Stimulated activated CD4-positive, alpha-beta T cell treated with anti-CD3 and anti-CD28 coated beads, Interleukin-4, amount 100 ng/mL, for 1 hour (primary cell): ENCODE data around the gene HOXA5.

Source experiments
- DNase-seq: peaks from one replicate; pipeline ENCODE4 v3.0.0-alpha.2; 2020

The HOXA5 gene

DNA sequence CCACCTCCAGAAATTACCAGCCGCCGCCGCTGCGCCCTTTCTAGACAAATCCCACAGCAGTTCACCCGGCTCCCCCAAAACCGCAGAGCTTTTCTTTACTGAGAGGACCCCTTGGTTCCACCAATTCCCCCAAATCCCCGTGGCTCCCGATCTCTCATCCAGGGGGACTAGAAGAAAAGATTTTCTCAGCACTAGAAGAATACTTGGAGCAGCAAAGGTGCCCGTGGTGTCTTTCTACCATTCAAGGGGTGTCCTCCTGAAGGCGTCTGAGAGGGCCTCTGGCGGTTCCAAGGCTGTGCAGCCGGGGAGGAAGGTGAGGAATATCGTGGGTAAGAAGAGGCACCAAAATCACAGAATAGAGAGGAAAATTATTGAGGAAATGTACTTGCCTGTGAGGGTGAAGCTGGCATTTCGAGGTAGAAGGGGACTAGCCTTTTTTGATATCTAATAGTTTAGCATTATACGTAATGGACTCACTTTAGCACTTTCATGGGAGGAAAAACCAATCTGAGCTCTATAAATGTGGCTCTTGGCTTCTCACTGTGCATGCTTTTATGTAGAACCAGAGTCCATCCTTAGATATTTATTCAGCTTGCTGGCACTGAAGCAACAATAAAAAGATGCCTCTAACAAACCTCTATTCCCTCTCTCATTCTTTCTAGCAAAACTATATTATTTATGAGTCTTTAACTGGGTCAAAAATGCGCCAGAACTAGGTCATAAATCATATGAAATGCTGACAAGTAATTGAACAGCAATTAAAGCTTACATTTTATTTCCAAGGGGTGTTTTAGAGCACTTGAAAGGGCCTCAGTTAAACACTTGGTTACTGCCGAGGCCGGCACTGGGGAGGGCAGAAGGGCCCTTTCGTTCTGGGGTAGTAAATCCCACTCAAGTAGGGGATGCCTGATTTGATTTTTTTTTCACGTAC is 27.2 kb downstream of the HOXA5 start:
- no peak for DNase-seq

DNA sequence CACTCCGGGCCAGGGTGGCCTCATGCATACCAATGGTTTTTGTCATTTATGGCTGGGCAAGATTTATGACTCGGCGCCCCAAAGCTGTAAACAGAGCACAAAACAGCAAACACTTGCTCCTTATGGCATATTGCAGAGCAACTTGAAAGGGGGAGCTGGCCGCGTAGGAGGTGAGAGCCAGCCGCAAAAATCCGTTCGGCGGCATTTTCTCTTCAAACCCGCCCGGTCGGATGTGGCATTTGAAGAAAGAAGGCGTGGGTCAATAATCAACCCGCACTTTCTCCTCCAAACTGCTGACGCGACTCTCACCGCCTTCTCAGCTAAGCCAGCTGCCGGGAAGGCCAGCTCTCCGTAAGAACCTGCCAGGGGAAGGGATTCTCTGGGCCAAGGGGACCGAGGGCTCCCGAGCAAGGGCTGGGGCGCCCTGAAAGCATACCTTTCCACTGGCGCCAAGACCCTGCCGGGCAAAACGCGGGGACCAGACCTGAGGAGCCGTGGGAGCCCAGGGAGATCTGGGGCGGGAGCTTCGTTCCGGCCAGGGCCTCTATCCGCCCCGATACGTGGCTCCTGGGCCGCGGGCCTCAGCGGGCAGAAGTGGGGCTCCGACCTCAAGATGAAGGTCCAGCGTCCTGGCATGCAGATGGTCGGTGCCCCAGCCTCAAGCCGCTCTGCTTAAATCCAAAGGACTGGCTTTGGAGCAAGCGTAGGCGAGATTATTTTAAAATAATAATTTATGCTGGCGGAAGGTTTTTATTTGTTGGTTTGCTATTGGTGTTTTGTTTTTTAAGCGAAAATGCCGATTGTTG is 28.1 kb downstream of the HOXA5 start:
- no peak for DNase-seq

DNA sequence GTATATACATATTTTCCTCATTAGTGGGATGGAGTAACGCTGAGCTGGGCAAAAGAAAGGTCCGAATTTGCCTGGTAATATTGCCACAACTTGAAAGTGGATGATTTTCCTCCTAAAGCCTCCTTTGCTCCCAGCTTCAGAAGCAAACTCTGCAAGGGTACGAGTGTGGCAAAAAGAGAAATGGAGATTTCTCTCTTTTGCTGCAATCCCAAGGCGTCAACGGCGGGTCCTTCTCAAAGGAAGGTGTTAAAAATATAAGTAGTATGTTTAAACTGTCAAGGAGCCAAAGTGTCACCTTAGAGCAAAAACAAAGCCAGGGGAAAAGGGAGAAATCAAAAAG is 28.6 kb downstream of the HOXA5 start:
- no peak for DNase-seq

DNA sequence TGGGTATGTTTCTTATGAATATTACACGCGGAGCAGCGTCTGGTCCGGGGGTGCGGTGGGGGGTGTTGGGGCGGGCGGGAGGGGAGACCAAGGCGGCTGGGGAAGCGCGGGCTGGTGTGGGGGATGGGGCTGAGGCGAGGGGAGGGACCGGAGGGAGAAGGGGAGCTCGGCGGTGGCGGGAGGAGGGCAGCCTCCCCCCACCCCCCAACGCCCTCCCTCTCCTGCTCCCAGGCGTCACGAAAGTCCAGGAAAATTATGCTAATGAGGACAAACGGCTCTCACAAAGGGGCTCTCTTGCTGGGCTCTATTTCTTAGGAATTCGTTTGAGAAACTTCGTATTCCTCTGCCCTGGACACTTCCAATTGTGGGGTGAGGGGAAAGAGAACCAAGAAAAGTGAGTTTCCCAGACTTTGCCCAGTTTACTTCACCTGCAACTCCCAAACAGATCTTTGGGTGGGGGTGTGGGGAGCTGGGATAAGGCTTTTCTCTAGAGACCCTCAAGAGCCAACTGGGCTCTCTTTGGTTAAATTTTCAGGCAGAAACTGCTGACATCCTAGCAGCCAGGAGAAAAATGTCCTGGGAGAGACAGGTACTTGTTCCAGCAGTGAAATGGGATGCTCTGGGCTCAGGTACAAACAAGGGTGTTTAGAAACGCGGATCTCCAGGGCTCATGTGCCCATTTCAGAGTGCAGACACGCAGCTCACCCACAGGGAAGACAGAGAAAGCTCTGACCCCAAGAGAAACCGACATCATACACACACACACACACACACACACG is 29.3 kb downstream of the HOXA5 start:
- DNase-seq, result no peak

DNA sequence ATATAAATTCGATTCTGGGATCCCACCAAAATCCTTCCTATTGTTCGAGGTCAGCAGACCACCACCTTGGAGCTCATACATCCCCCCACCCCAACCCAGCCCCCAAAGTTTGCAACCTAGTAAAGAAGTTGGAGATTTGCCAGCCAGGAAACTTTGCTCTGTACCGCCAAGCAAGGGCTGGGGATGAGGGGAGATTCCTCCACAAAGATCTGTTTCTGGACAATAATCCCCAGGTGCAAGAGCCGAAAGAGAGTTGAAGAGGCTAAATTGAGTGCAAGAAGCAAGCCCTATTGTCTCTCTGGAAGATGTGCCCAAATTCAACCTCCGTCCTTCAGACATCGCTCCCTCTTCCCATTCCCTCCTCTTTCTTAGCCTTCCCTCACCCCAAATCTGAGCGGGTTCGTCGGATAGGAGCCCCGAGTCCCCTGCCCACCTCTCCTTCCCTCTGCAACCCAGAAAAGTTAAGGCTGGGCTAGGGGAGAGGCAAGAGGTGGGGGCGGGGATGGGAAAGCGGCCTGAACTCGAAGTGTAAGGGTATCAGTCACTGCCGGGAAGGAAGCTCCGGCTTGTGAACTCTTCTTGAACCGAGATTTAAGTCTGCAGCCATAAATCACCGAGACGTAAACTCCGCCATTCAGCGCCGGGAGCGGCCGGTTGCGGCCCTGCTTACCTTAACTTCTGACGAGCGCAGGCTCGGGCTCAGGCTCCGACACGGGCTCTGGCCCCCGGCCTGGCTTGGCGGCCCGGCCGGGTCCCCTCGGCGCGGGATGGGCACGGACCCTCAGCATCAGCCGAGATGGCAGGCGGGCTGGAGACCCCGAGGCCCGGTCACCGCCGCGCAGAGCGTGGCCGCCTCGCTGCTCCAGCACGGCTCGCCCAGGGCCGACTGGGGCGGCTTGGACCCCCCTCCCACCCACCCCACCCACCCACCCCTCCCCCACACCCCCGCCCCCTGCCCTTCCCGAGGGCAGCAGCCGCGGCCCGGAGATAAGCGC is 30.2 kb downstream of the HOXA5 start:
- no peak for DNase-seq

DNA sequence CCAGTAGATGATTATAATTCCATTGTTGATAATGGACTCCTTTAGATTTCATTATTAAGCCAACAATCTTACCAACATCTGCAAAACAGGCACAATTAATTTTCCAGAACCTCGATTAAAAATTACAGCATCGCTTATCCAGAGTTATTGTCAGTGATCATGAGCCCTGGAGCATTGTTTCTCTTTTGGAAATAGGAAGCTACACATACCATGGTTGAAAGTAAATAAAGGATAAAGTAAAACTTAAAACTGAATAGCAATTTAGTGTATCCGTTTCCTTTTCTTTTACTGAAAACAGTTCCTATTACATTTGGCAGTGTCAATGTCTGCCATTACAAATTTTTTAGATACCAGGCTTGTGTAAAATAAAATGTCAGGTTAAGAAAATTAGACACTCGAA is 31.1 kb downstream of the HOXA5 start:
- DNase-seq, result no peak

DNA sequence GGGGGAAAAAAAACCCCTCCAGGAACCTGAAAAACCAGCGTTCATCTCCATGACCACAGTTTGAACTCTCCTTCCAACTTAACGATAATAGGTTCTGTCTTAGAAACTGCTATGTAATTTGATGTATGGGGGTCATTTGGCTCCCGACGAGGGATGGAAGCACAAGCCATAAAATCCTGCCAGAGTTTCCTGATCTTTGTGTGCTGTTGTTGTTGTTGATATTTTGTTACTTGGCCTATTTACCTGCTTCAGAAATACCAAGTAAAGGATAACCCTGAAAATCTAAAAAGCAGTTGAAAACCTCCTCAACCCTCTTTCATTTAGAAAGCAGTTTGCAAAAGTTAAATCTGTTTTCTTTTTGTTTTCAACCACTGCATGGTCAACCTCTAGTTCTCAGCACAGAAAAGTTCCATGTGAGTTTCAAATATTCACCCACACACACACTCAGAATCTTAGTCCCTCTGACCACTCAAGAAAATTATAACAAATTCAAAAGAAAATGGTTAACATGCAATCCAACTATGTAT is 31.7 kb downstream of the HOXA5 start:
- DNase-seq, result no peak

DNA sequence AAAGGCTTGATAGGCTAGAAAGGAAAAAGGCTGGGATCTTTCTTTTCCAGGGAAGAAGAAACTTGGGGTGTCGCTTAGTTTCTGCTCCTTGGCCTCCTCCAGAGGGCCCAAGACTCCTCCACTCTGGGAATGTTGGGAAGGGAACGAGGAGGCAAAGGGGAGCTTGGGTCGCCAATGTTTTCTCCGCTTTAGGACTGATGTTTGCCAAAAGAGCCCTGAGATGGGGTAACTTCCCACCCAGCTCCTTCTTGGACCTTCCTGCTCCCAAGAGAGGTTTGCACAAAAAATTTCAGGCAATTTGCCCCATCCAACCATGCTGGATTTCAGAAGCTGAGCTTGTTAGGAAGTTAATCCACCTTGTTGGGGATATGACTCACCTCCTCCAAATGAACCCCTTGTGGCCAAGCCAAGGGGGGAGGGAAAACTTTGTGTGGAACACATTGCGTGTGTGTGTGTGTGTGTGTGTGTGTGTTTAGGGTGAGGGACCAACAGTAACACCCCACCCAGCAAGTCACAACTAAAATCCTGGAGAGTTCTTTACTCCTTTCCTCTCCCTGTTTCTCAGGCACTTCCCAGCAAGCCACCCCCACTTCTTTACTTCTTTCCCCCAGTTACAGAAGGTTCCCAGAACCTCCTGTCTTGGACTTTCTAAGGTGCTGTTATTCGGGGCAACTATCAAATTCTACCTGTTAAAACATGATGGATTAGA is 32.3 kb downstream of the HOXA5 start:
- DNase-seq, result no peak

DNA sequence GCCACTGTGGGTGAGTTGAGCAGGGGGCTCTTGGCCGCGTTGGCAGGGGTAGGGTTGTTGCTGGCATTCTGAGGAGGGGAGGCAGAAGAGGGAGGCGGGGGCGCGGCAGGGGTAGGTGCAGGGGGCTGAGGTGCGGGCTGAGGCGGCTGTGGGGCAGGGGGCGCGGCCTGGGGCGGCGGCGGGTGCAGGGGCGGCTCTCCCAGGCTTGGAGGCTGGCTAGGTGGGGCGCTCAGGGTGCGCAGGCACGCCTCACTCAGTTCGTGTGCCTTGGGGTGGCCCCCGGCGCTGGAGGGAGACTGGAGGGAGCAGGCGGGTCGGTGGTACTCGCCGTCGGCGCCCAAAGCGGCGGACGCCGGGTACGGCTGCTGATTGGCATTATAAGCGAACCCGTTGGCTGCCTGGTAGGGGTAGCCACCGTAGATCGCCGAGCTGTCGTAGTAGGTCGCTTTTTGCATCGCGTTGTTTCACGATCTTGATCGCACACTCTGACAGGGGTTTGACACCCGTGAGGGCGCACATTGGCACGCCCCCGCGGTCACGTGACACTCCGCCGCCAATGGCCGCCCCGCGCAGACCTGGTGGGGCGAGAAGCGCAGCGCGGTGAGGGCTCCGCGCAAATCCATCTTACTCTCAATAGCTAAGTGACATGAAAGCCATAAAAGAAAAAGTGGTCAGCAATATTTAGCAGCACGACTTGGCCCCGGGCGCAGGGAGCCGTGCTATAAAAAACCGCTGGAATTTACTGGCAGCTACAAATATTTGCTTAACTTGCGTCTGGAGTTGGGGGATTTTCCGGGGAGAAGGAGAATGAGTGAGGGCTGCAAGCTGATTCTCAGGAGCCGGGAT is 33.1 kb downstream of the HOXA5 start:
- no peak for DNase-seq

DNA sequence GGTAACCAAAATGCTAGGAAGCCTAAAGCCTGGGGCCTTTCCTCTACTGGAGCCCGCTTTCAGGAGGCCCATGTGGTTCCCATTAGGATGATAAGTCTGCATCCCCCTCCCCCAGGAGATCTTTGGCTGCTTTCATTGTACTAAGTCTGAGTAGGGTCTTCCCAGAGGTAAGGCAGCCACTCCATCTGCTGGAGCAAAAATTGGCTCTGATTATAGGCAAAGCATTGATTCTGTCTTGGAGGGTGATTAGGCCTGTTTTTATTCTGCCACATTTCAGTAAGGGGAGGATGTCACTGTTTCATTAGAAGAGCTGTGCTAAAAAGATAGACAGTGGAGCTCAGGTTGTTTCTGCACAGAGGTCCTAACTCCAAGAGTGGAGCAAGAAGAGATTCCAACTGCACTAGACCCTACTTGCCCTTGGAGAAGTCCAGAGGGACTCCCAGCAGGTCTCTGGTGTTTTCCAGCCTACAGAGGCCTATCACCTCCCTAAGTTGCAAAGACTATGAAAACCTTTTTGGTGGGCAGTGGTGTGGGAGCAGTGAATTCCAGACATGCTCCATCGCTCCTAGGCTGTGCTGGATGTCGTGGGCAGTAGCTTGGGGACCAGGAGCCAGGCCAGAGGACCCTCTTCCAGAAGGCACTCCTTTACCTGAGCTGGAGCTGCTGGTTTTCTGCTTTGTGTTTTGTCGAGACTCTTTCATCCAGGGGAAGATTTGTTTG is 33.9 kb downstream of the HOXA5 start:
- no peak for DNase-seq

DNA sequence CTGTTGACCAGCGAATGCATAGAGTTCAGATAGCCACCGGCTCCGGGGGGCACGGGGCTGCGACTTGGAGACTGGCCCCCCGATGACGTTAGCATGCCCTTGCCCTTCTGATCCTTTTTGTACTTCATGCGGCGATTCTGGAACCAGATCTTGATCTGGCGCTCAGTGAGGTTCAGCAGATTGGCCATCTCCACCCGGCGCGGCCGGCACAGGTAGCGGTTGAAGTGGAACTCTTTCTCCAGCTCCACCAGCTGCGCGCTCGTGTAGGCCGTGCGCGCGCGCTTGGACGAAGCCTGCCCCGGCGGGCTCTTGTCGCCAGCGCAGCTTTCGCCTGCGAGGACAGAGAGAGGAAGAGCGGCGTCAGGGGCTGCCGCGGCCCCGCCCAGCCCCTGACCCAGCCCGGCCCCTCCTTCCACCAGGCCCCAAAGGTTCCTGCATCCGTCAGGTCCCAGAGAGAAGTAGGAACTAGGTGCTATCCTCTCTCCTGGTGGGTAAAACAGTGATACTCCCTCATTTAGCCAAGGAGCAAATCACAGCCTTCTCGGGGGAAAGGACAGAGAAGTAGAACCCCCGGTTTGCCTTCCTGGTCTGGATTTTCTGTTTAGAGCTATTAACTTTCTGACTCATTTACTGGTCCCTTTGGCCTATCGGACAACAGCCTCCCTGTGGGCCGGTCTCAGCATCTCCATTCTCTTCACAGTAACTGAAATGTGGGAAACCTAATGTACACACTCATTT is 34.9 kb downstream of the HOXA5 start:
- no peak for DNase-seq

DNA sequence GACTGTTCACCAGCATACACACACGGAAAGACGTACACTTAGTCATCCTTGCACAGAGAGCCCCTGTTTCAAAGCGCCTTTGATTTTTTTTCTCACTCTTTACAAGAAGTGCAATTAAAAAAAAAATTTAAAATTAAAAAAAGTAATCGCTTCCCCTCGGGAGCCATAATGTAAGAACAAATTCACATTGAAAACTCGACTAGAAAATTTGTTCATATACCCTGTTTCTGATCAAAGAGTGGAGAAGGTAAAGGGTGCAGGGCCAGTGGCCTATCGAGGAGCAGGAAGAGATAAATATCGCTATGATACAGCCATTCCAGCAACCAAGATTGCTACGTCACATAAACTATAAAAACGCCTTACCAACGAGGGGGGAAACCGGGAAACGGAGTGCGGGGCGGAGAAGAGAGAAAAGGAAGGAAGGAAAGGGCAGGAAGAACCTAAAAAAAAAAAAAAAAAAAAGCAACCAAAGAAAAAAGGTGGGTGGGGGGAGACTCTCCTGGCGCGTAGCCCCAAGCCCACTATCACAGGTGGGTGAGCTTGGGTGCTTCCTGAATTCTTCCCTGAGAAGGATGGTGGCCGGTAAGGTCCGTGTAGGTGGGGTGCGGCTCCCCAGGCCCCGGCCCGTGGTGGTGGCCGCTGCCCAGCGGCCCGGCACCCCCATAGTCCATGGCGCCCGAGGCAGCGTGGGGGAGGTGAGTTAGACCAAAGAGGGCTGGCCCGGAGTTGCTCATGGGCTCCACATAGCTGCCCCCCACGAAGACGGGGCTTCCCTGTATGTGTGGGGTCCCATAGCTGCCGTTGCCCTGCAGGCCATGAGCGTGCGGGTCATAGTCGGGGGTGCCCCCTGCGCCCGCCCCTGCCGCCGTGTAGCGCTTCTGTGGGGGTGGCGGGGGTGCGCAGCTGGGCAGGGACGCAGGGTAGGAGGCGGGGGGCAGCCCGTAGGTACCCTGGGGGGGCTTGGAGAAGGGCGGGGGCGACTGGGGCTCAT is 35.8 kb downstream of the HOXA5 start:
- no peak for DNase-seq

DNA sequence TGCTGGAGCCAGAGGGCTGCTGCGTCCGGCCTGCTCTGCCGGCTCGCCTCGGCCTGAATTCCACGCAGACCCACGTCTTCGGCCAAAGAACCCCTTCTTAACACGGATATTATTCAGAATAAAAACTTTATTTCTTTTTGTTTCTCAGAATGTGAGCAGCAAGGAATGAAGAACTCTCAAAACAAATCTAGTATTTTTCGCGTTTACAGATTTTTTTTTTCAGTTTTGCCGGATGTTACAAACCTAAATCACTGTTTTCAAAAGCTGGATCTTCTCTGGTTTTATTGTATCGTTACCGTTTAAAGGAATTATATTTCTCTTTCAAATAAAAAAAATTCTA is 36.6 kb downstream of the HOXA5 start:
- DNase-seq, result no peak

DNA sequence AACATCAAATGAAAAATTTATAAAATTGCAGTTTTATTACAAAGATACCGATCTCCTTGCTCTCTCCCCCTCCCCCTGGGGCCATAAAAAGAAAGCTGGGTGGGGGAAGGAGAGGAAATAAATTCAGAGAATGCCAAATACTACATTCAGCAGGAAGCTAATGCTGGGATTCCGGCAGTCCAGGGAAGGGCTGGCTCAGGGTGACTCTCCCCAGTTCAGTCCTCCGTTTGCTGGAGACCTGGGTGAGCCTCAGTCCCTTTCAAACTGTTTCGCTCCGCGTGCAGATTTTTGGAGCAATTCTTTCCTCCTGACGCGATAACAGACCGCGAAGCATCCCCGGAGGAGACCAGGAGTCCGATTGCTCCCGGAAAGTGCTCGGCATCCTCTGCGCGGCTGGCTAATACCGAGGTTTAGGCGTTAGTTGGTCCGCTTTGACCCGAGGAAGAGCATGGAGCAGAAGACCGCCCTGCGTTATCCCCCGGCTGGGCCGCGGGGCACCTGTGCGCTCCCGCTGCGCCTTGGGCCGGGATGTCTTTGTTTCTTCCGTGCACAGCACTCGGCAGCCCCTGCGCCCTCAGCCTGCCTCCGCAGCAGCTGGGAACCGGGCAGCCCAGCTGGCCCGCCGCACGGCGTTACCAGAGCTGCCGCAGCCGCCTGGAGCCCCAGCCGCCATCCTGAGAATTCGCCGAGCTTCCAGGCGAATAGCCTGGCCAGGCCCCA is 37.1 kb downstream of the HOXA5 start:
- no peak for DNase-seq

DNA sequence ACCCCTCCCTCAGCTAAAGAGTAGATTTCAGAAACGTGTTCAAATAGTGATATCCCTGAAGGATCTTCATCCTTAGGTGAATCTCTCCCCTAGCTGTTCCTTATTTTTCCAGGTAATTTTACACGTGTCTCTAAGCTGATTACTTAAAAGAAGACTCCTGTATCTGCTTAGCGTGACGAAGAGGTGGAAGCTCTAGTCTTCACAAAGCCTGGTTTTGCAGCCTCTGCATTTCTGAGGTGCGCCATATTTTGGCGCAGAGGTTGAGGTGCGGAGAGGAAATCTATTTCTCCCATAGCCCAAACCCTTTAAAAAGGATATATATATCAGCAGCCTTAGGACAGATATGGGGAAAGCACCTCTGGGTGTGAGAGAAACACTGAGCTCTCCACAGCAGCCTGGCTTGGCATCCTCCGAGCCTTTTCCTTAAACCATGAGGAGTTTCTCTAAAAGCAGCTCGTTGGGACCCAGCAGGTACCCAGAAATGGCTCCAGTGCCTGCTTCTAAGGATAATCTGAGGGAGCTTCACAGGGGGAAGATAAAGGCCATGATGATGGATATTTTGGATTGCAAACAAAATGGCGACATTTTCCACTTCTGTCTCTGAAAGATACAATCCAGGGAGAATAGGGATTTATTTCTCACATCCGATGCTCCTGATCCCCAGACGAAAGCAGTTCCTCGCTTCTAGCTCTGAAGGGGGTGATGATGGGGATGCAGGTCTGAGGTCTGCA is 38.0 kb downstream of the HOXA5 start:
- no peak for DNase-seq
